Umbilical cord (tissue), 2 donors: ENCODE data around the gene LAMA3. TPM values are rescaled to one million over a fixed set of nuclear protein-coding genes. Genes with fewer than 3 reads are reported as not detected.

Source experiments
- DNase-seq: peaks from one replicate; pipeline ENCODE4 v3.0.0-alpha.2; 2015; ENCODE audit warnings: low spot score
- total RNA-seq: library from RNA; depleted of rRNA; stranded (reverse); fragments of >200 nt; gene quantifications from one replicate; pipeline ENCODE4 v1.2.3, GENCODE V29; 2014; ENCODE audit warnings: low replicate concordance; ENCODE audit not compliant: insufficient read depth

LAMA3 gene
- 50.6 TPM for total RNA-seq

GRCh38 chr18:23689031-23689615 is at the start of gene LAMA3:
LAMA3 (plus strand) TSS chr18:23689453; CDS start chr18:23689684, 231 bp downstream.
- peak; percentile 47 for DNase-seq

- no peak for DNase-seq
Observed at GRCh38 chr18:23640052-23640451, 49.2 kb upstream of the LAMA3 start.

- no peak for DNase-seq
Observed at GRCh38 chr18:23641143-23641720, 48.0 kb upstream of the LAMA3 start.

- DNase-seq: no peak
Observed at GRCh38 chr18:23641937-23642666, 47.2 kb upstream of the LAMA3 start.

GRCh38 chr18:23643815-23644490 is 45.3 kb upstream of the LAMA3 start:
- DNase-seq: no peak

- no peak for DNase-seq
Observed at GRCh38 chr18:23645568-23646175, 43.6 kb upstream of the LAMA3 start.

GRCh38 chr18:23646282-23646681 is 43.0 kb upstream of the LAMA3 start:
- DNase-seq: no peak

GRCh38 chr18:23648456-23648855 is 40.8 kb upstream of the LAMA3 start:
- no peak for DNase-seq

- DNase-seq: no peak
Observed at GRCh38 chr18:23648940-23649607, 40.2 kb upstream of the LAMA3 start.

- DNase-seq: peak; percentile 11
Observed at GRCh38 chr18:23650968-23651927, 38.0 kb upstream of the LAMA3 start.

GRCh38 chr18:23652232-23652631 is 37.0 kb upstream of the LAMA3 start:
- DNase-seq: no peak

- no peak for DNase-seq
Observed at GRCh38 chr18:23658285-23658684, 31.0 kb upstream of the LAMA3 start.

- no peak for DNase-seq
Observed at GRCh38 chr18:23661735-23662308, 27.4 kb upstream of the LAMA3 start.

GRCh38 chr18:23662309-23663263 is 26.7 kb upstream of the LAMA3 start, which contains the start of gene ANKRD29:
ANKRD29 (minus strand) TSS chr18:23662911; CDS start chr18:23662730, 181 bp downstream.
- DNase-seq: peak; percentile 7

GRCh38 chr18:23664674-23665073 is 24.6 kb upstream of the LAMA3 start:
- DNase-seq: no peak

GRCh38 chr18:23667114-23667513 is 22.1 kb upstream of the LAMA3 start:
- DNase-seq: no peak

GRCh38 chr18:23668731-23669130 is 20.5 kb upstream of the LAMA3 start:
- no peak for DNase-seq

- DNase-seq: no peak
Observed at GRCh38 chr18:23669202-23669766, 20.0 kb upstream of the LAMA3 start.
